Keratinocyte (primary cell): ENCODE data around the gene CKS1B. TPM values are rescaled to one million over a fixed set of nuclear protein-coding genes. Genes with fewer than 3 reads are reported as not detected.

Source experiments
- DNase-seq: peaks from one replicate; pipeline ENCODE4 v3.0.0-alpha.2; 2011; ENCODE audit warnings: low read depth, missing footprints, low spot score
- FAIRE-seq: peaks from 2 replicates; lab custom pipeline; 2011; peaks lifted over from hg19 to GRCh38; lab: Jason Lieb, UNC
- H2AFZ ChIP-seq: 2 replicates; pipeline ENCODE4 v1.6.0; 2012; ENCODE audit warnings: low read length, control low read depth, inconsistent platforms; ENCODE audit not compliant: control insufficient read depth
- H3K27ac ChIP-seq: 2 replicates; pipeline ENCODE4 v1.5.1; 2011; ENCODE audit warnings: low read length; ENCODE audit not compliant: control insufficient read depth, insufficient read depth
- H3K27me3 ChIP-seq: 3 replicates; pipeline ENCODE4 v1.6.0; 2011; ENCODE audit warnings: low read length; ENCODE audit not compliant: control insufficient read depth, insufficient read depth; ENCODE audit errors: extremely low read depth
- H3K36me3 ChIP-seq, 2 experiments: 2 replicates in 1 of 2; 3 replicates in 1 of 2; pipeline ENCODE4 v1.5.1; 2011; ENCODE audit warnings: low read length in 2 of 2, mild to moderate bottlenecking in 1 of 2; ENCODE audit not compliant: control insufficient read depth in 2 of 2, insufficient read depth in 2 of 2; ENCODE audit errors: extremely low read depth in 1 of 2
- H3K4me1 ChIP-seq: 3 replicates; pipeline ENCODE4 v1.5.1; 2011; ENCODE audit warnings: low read length; ENCODE audit not compliant: control insufficient read depth, insufficient read depth; ENCODE audit errors: extremely low read depth
- H3K4me2 ChIP-seq: 3 replicates; pipeline ENCODE4 v1.6.0; 2011; ENCODE audit warnings: low read depth, low read length; ENCODE audit not compliant: control insufficient read depth, insufficient read depth; ENCODE audit errors: extremely low read depth
- H3K4me3 ChIP-seq, 3 experiments: fragments of 200-600 bp in 1 of 3; sonication (generic) in 1 of 3; 2 replicates in 2 of 3; 3 replicates in 1 of 3; pipeline ENCODE4 v1.5.1; 2011 to 2016; ENCODE audit warnings: low read length in 3 of 3, mild to moderate bottlenecking in 3 of 3, control low read depth in 2 of 3, inconsistent platforms in 1 of 3, low read depth in 1 of 3, mixed read lengths in 1 of 3, mixed run types in 1 of 3, moderate library complexity in 1 of 3; ENCODE audit not compliant: control insufficient read depth in 2 of 3, insufficient read depth in 2 of 3; ENCODE audit errors: extremely low read depth in 1 of 3
- H3K79me2 ChIP-seq: 2 replicates; pipeline ENCODE4 v1.6.0; 2012; ENCODE audit warnings: low read length; ENCODE audit not compliant: control insufficient read depth, insufficient read depth
- H3K9ac ChIP-seq: 3 replicates; pipeline ENCODE4 v1.6.0; 2011; ENCODE audit warnings: low read length; ENCODE audit not compliant: control insufficient read depth, insufficient read depth; ENCODE audit errors: extremely low read depth
- H3K9me1 ChIP-seq: 3 replicates; pipeline ENCODE4 v1.6.0; 2011; ENCODE audit warnings: low read length; ENCODE audit not compliant: control insufficient read depth, insufficient read depth; ENCODE audit errors: extremely low read depth
- H3K9me3 ChIP-seq: 2 replicates; pipeline ENCODE4 v1.5.1; 2012; ENCODE audit warnings: low read depth, low read length; ENCODE audit not compliant: control insufficient read depth
- H4K20me1 ChIP-seq: 3 replicates; pipeline ENCODE4 v1.6.0; 2011; ENCODE audit warnings: low read length; ENCODE audit not compliant: control insufficient read depth, insufficient read depth; ENCODE audit errors: extremely low read depth
- CTCF ChIP-seq, 3 experiments: IDR thresholded peaks in 1 of 3; conservative IDR thresholded peaks in 1 of 3; optimal IDR thresholded peaks in 1 of 3; 2 replicates in 2 of 3; 3 replicates in 1 of 3; pipeline versions ENCODE3 to v1.5.1; 2011; ENCODE audit warnings: low read length in 3 of 3, mild to moderate bottlenecking in 3 of 3, moderate library complexity in 2 of 3, control low read depth in 1 of 3, inconsistent platforms in 1 of 3; ENCODE audit not compliant: insufficient read depth in 2 of 3; ENCODE audit errors: extremely low read depth in 1 of 3
- EZH2 ChIP-seq: IDR thresholded peaks from one replicate; pipeline ENCODE4 v1.6.1; 2012; ENCODE audit warnings: inconsistent platforms, mild to moderate bottlenecking, low read length, moderate library complexity
- dilution Hi-C: fragments of 300-500 bp; cut with MboI; formaldehyde crosslinking; loops from one replicate; pipeline ENCODE4 v1.7.0; 2020; ENCODE audit warnings: low sequenced_read_pairs; ENCODE audit not compliant: extremely low pct_ligation_motif_present
- polyA plus RNA-seq, 5 experiments: library from polyadenylated mRNA; depleted of rRNA in 3 of 5; stranded (reverse) in 3 of 5; stranded (forward) in 1 of 5; unstranded in 1 of 5; fragments of >200 nt; gene quantifications; 1 replicate in 1 of 5; 2 replicates in 3 of 5; 3 replicates in 1 of 5; pipeline versions ENCODE4 v1.2.1 to v1.2.3, GENCODE V29; 2011 to 2012; ENCODE audit warnings: missing spikeins in 2 of 5, low read depth in 1 of 5, low replicate concordance in 1 of 5

The CKS1B gene
- polyA plus RNA-seq, 1 donor (not counting 4 experiments of a cell fraction or from before 2014, with no cell fraction given), result 300 TPM

- H3K4me3 ChIP-seq, result no peak overlapping the region
- no peaks in the 10 kb centered on the region for H3K27me3 ChIP-seq
- H3K4me1 ChIP-seq, result peaks cover 8% of the 10 kb centered on the region
- H3K27ac ChIP-seq, result no peak overlapping the region
- no peak for TF ChIP-seq CTCF (optimal IDR thresholded peaks at IDR 0.05 in 1 of 3, IDR thresholded peaks at IDR 0.05 in 1 of 3, conservative IDR thresholded peaks at IDR 0.05 in 1 of 3; ENCODE audit: extremely low read depth in 1 of 3, insufficient read depth in 2 of 3, low read length in 3 of 3)
- TF ChIP-seq EZH2, result no peak
- no peaks in the 10 kb centered on the region for H4K20me1 ChIP-seq
- H3K9me1 ChIP-seq, result no peaks in the 10 kb centered on the region
- no peaks in the 10 kb centered on the region for H3K9me3 ChIP-seq
- DNase-seq (no peak), FAIRE-seq (no peak)
- H3K36me3 ChIP-seq, result peaks cover 15 to 20% of the 10 kb centered on the region in 2 experiments
- H3K79me2 ChIP-seq, result no peaks in the 10 kb centered on the region
- no peak overlapping the region for H3K9ac ChIP-seq
- no peak overlapping the region for H2AFZ ChIP-seq
- dilution Hi-C loops, result no loop called here
- no peak overlapping the region for H3K4me2 ChIP-seq
Measured at GRCh38 chr1:154926201-154926600, 48.3 kb upstream of the CKS1B start.

GRCh38 chr1:154931940-154932487 lies 42.5 kb upstream of the CKS1B start:
- Histone ChIP-seq H3K4me1 (peaks cover 18% of the 10 kb centered on the region), H3K4me3 (peak overlapping the region in 1 of 3 experiments; percentile 27), H3K9me1 (no peaks in the 10 kb centered on the region), H3K27ac (peak overlapping the region; percentile 63), H3K4me2 (peak overlapping the region; percentile 74), H3K9ac (peak overlapping the region; percentile 61), H4K20me1 (no peaks in the 10 kb centered on the region), H3K79me2 (no peaks in the 10 kb centered on the region), H3K27me3 (no peaks in the 10 kb centered on the region), H2AFZ (peak overlapping the region; percentile 84), H3K9me3 (no peaks in the 10 kb centered on the region), H3K36me3 (peaks cover 0 to 6% of the 10 kb centered on the region in 2 experiments)
- peak; percentile 41 for DNase-seq
- dilution Hi-C loops, result no loop called here
- peak; percentile 86 for FAIRE-seq
- no peak for TF ChIP-seq EZH2
- TF ChIP-seq CTCF (optimal IDR thresholded peaks at IDR 0.05 in 1 of 3, IDR thresholded peaks at IDR 0.05 in 1 of 3, conservative IDR thresholded peaks at IDR 0.05 in 1 of 3; ENCODE audit: extremely low read depth in 1 of 3, insufficient read depth in 2 of 3, low read length in 3 of 3), result no peak
